HCT116 (cell line): Measurements from ENCODE around the gene SERINC5. TPM values are rescaled to one million over a fixed set of nuclear protein-coding genes. Genes with fewer than 3 reads are reported as not detected.

ENCODE experiments used
- ATAC-seq: fragments of 200-7000 bp; cut with Tn5 transposase; 2 replicates; pipeline ENCODE4 v1.9.1; 2020; ENCODE audit warnings: mild to moderate bottlenecking, moderate library complexity
- BruUV-seq: library from RNA; stranded (reverse); fragments of 400-500 nt; replicated peaks from 2 replicates; lab custom pipeline; 2021; lab: Mats Ljungman, UMichigan
- CTCF ChIA-PET: fragments of 300-600 bp; sonication (Branson Sonifier 250); formaldehyde crosslinking; loops from one replicate; lab custom pipeline; 2021; ENCODE audit warnings: antibody characterized with exemption; lab: Charles Lee
- POLR2A ChIA-PET: fragments of 300-600, 350-600 bp; sonication (Branson Sonifier 250); formaldehyde crosslinking; loops from one replicate; lab custom pipeline; 2021; ENCODE audit warnings: antibody characterized with exemption; lab: Charles Lee
- RAD21 ChIA-PET, 2 experiments: fragments of 300-600 bp; sonication (Branson Sonifier 250); formaldehyde crosslinking; loops; one replicate each; lab custom pipeline; 2023; ENCODE audit warnings: low total read pairs in 2 of 2; ENCODE audit not compliant: uncharacterized antibody in 2 of 2, unreplicated experiment in 2 of 2, low non-redundant PET in 1 of 2; lab: Charles Lee
- DNase-seq: peaks from one replicate; pipeline ENCODE4 v3.0.0-alpha.2; 2010; ENCODE audit warnings: low read depth, low spot score
- H2AFZ ChIP-seq: fragments of 200-600 bp; shearing (Covaris generic), sonication (generic); 2 replicates; pipeline ENCODE4 v1.6.1; 2017; ENCODE audit warnings: low read depth, mixed run types, mixed read lengths, antibody characterized with exemption, low read length; ENCODE audit not compliant: poor library complexity, severe bottlenecking
- H3K27ac ChIP-seq: 2 replicates; pipeline ENCODE4 v1.5.1; 2012; ENCODE audit warnings: low read depth, low read length
- H3K27me3 ChIP-seq: fragments of 200-600 bp; sonication (generic); 2 replicates; pipeline ENCODE4 v1.6.1; 2016; ENCODE audit warnings: mixed run types, low read length, mixed read lengths; ENCODE audit not compliant: insufficient read depth
- H3K36me3 ChIP-seq, 2 experiments: fragments of 200-500 bp in 1 of 2; fragments of 200-600 bp in 1 of 2; sonication (Bioruptor generic) in 1 of 2; sonication (generic) in 1 of 2; 2 replicates each; pipeline versions ENCODE4 v1.5.1 to v1.6.1; 2014 to 2016; ENCODE audit warnings: low read length in 2 of 2, inconsistent platforms in 1 of 2, mixed read lengths in 1 of 2, mixed run types in 1 of 2; ENCODE audit not compliant: insufficient read depth in 2 of 2, control insufficient read depth in 1 of 2
- H3K4me1 ChIP-seq, 2 experiments: fragments of 200-600 bp in 1 of 2; sonication (generic) in 1 of 2; 2 replicates each; pipeline versions ENCODE4 v1.5.1 to v1.6.1; 2012 to 2017; ENCODE audit warnings: low read length in 2 of 2, inconsistent platforms in 1 of 2, mild to moderate bottlenecking in 1 of 2, mixed read lengths in 1 of 2, mixed run types in 1 of 2, moderate library complexity in 1 of 2; ENCODE audit not compliant: insufficient read depth in 2 of 2, control insufficient read depth in 1 of 2
- H3K4me2 ChIP-seq: fragments of 200-600 bp; sonication (generic); 2 replicates; pipeline ENCODE4 v1.6.1; 2017; ENCODE audit warnings: mixed run types, low read length, mixed read lengths
- H3K4me3 ChIP-seq, 2 experiments: fragments of 200-600 bp in 1 of 2; sonication (generic) in 1 of 2; replicated peaks in 1 of 2; 2 replicates each; pipeline ENCODE4 v1.5.1; 2011 to 2016; ENCODE audit warnings: low read length in 2 of 2, control low read depth in 1 of 2, low read depth in 1 of 2, mild to moderate bottlenecking in 1 of 2, mixed read lengths in 1 of 2, mixed run types in 1 of 2
- H3K79me2 ChIP-seq: fragments of 200-600 bp; sonication (generic); 2 replicates; pipeline ENCODE4 v1.6.1; 2017; ENCODE audit warnings: mild to moderate bottlenecking, mixed run types, low read length, moderate library complexity, mixed read lengths; ENCODE audit not compliant: insufficient read depth
- H3K9ac ChIP-seq: fragments of 200-600 bp; sonication (generic); 2 replicates; pipeline ENCODE4 v1.6.1; 2016; ENCODE audit warnings: low read length, mixed read lengths
- H3K9me2 ChIP-seq: fragments of 200-600 bp; sonication (generic), shearing (Covaris generic); 2 replicates; pipeline ENCODE4 v1.6.1; 2017; ENCODE audit warnings: mixed run types, mild to moderate bottlenecking, moderate library complexity; ENCODE audit not compliant: insufficient read depth
- H3K9me3 ChIP-seq, 2 experiments: fragments of 200-500 bp in 1 of 2; fragments of 200-600 bp in 1 of 2; sonication (Bioruptor generic) in 1 of 2; sonication (generic) in 1 of 2; 2 replicates each; pipeline ENCODE4 v1.6.1; 2014 to 2017; ENCODE audit warnings: low read length in 2 of 2, mixed read lengths in 2 of 2, inconsistent platforms in 1 of 2, low read depth in 1 of 2, mild to moderate bottlenecking in 1 of 2, mixed run types in 1 of 2, moderate library complexity in 1 of 2; ENCODE audit not compliant: control insufficient read depth in 1 of 2, insufficient read depth in 1 of 2
- H4K20me1 ChIP-seq: fragments of 200-600 bp; sonication (generic), shearing (Covaris generic); 2 replicates; pipeline ENCODE4 v1.6.1; 2017; ENCODE audit warnings: mixed run types, mild to moderate bottlenecking, moderate library complexity; ENCODE audit not compliant: insufficient read depth
- CEBPB ChIP-seq: IDR thresholded peaks from 2 replicates; pipeline ENCODE4 v1.6.1; 2012; ENCODE audit warnings: low read depth
- EGR1 ChIP-seq: IDR thresholded peaks from 2 replicates; pipeline ENCODE4 v1.6.1; 2012; ENCODE audit warnings: low read depth
- EZH2phosphoT487 ChIP-seq: fragments of 200-600 bp; IDR thresholded peaks from 2 replicates; pipeline ENCODE4 v1.6.1; 2018; ENCODE audit warnings: antibody characterized with exemption, borderline replicate concordance
- FOSL1 ChIP-seq: IDR thresholded peaks from 2 replicates; pipeline ENCODE4 v1.6.1; 2012; ENCODE audit warnings: low read depth
- POLR2AphosphoS5 ChIP-seq: IDR thresholded peaks from 2 replicates; pipeline ENCODE4 v1.6.1; 2011; ENCODE audit warnings: mild to moderate bottlenecking, low read depth, low read length, moderate library complexity
- SIN3A ChIP-seq: IDR thresholded peaks from 2 replicates; pipeline ENCODE4 v1.6.1; 2012; ENCODE audit warnings: low read depth
- SP1 ChIP-seq: IDR thresholded peaks from 2 replicates; pipeline ENCODE4 v1.6.1; 2012; ENCODE audit warnings: low read depth
- intact Hi-C: fragments of 100-400 bp; cut with micrococcal nuclease; formaldehyde crosslinking; loops from 2 replicates; pipeline ENCODE4 v1.10.0; 2022
- total RNA-seq: library from RNA; stranded (reverse); gene quantifications from one replicate; pipeline ENCODE4 v1.2.1, GENCODE V29; 2021; ENCODE audit not compliant: unreplicated experiment
- TF ChIP-seq, protein P1 (sequence below), 3 experiments: fragments of 200-600 bp in 1 of 3; sonication (generic) in 1 of 3; IDR thresholded peaks in 2 of 3; conservative IDR thresholded peaks in 1 of 3; 2 replicates each; pipeline ENCODE4 v1.5.1; 2012 to 2017; ENCODE audit warnings: low read depth in 2 of 3, low read length in 2 of 3, antibody characterized with exemption in 1 of 3, borderline replicate concordance in 1 of 3, control low read depth in 1 of 3, mild to moderate bottlenecking in 1 of 3, mixed read lengths in 1 of 3, mixed run types in 1 of 3, moderate library complexity in 1 of 3; ENCODE audit not compliant: insufficient read depth in 1 of 3
- TF ChIP-seq, protein P2 (sequence below): IDR thresholded peaks from 2 replicates; pipeline ENCODE4 v1.6.1; 2012

Gene SERINC5
- total RNA-seq, 1 experiment from 2014 or later, result 39.3 TPM

- Histone ChIP-seq H3K79me2 (no peaks in the 10 kb centered on the region), H3K4me2 (no peak overlapping the region), H3K36me3 (no peaks in the 10 kb centered on the region), H2AFZ (no peak overlapping the region), H3K4me1 (no peaks in the 10 kb centered on the region), H3K27me3 (no peaks in the 10 kb centered on the region), H4K20me1 (no peaks in the 10 kb centered on the region), H3K4me3 (no peak overlapping the region), H3K27ac (no peak overlapping the region), H3K9ac (no peak overlapping the region), H3K9me3 (no peaks in the 10 kb centered on the region), H3K9me2 (no peaks in the 10 kb centered on the region)
- intact Hi-C loops, result no loop called here
- BruUV-seq, result no TSS peak
- RAD21 ChIA-PET, result no interaction called here
- CTCF ChIA-PET, result no interaction called here
- DNase-seq, result no peak
- POLR2A ChIA-PET, result no interaction called here
- TF ChIP-seq SIN3A, result no peak
- TF ChIP-seq EGR1, result no peak
- TF ChIP-seq, protein P1, sequence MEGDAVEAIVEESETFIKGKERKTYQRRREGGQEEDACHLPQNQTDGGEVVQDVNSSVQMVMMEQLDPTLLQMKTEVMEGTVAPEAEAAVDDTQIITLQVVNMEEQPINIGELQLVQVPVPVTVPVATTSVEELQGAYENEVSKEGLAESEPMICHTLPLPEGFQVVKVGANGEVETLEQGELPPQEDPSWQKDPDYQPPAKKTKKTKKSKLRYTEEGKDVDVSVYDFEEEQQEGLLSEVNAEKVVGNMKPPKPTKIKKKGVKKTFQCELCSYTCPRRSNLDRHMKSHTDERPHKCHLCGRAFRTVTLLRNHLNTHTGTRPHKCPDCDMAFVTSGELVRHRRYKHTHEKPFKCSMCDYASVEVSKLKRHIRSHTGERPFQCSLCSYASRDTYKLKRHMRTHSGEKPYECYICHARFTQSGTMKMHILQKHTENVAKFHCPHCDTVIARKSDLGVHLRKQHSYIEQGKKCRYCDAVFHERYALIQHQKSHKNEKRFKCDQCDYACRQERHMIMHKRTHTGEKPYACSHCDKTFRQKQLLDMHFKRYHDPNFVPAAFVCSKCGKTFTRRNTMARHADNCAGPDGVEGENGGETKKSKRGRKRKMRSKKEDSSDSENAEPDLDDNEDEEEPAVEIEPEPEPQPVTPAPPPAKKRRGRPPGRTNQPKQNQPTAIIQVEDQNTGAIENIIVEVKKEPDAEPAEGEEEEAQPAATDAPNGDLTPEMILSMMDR (IDR thresholded peaks at IDR 0.05 in 2 of 3, conservative IDR thresholded peaks at IDR 0.05 in 1 of 3; ENCODE audit: borderline replicate concordance in 1 of 3, insufficient read depth in 1 of 3, low read depth in 2 of 3, low read length in 2 of 3), result no peak
- TF ChIP-seq EZH2phosphoT487, result no peak
- TF ChIP-seq FOSL1, result no peak
- TF ChIP-seq CEBPB, result no peak
- TF ChIP-seq POLR2AphosphoS5, result no peak
- TF ChIP-seq, protein P2, sequence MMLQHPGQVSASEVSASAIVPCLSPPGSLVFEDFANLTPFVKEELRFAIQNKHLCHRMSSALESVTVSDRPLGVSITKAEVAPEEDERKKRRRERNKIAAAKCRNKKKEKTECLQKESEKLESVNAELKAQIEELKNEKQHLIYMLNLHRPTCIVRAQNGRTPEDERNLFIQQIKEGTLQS, result no peak
- no peak for TF ChIP-seq SP1
- no peak for ATAC-seq
Observed at GRCh38 chr5:80064124-80064523, 191.7 kb downstream of the SERINC5 start.

Other genes starting within 250 kb of the SERINC5 start
- 1.5 TPM for gene THBS4, start 220.7 kb downstream of the SERINC5 start, total RNA-seq
- gene SPZ1, start 64.0 kb upstream of the SERINC5 start, total RNA-seq, result not detected
- 24.2 TPM for gene ZFYVE16, start 152.0 kb upstream of the SERINC5 start, total RNA-seq
- gene FAM151B, start 232.1 kb upstream of the SERINC5 start, total RNA-seq, result 1.2 TPM